SHP77 treated with DMSO at 0.1 percent for 48 hours (cell line): ENCODE data around the gene GTF3C5.
"Not testable (repeated sequence)": the region's sequence is repeated elsewhere in the genome, so short reads cannot be mapped to it uniquely, and the experiment has no call there.

Experiments used
- DNase-seq: peaks from one replicate; lab custom pipeline; 2025; lab: John Stamatoyannopoulos, UW

The GTF3C5 gene, protein sequence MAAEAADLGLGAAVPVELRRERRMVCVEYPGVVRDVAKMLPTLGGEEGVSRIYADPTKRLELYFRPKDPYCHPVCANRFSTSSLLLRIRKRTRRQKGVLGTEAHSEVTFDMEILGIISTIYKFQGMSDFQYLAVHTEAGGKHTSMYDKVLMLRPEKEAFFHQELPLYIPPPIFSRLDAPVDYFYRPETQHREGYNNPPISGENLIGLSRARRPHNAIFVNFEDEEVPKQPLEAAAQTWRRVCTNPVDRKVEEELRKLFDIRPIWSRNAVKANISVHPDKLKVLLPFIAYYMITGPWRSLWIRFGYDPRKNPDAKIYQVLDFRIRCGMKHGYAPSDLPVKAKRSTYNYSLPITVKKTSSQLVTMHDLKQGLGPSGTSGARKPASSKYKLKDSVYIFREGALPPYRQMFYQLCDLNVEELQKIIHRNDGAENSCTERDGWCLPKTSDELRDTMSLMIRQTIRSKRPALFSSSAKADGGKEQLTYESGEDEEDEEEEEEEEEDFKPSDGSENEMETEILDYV

GRCh38 chr9:133030317-133031129 is at the start of gene GTF3C5:
GTF3C5 (plus strand) TSS chr9:133030997; CDS start chr9:133031012, 15 bp downstream.
- peak; percentile 98 for DNase-seq

- no peak for DNase-seq
Observed at GRCh38 chr9:132982458-132982857, 48.3 kb upstream of the GTF3C5 start.

GRCh38 chr9:132983491-132984201 is 47.2 kb upstream of the GTF3C5 start:
- no peak for DNase-seq

DNA sequence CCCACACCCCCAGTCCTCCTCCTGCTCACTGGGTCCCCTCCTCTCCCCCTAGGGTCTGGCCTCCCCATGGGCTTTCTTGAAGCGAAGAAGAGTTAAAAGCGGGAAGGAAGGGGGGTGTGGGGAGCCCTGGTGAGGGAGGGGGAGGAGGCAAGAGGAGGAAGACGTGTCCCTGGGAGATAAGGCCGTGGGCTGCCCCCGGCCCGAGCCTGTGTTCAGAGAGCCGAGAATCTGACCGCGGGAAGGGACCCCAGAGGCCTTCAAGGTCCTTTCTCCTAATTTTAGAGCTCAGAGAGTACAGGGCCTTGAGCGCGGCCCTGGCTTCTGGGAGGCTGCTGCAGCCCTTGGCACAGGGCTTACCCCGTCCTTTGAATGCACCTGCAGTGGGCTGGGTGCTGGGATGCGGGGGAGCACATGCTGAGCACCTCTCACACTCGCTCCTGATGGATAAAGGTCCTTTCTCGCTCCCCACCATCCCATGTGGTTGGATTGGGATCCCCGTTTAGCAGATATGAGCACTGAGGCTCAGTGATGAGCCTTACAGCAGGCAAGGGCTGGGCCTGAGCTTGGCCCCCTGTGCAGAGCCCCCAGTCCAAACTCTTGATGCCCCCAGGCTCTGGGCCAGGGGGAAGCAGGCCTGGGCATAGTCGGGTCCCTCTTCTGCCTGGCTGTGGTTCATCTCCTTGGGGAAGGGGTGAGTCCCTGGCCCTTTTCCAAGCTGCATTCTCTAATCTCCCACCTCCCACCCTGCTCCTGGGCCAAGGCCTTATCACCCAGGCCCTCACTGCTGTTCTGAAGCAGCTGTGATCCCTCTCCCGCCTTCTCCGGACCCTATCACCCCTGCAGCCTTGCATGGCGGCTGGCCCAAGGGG is 46.4 kb upstream of the GTF3C5 start:
- DNase-seq, result no peak

DNA sequence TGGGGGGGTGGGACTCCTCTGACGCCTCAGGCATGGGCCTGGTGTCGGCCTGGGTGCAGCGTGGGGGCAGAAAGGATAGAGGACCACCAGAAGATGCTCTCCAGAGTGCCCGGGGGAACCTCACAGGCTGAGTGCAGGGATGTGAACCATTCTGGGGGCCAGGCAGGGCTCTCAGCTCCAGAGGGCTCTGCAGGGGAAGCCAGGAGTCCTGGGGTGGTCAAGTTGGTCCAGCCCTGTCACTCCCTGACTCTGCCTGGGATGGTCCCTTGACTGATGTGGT is 45.8 kb upstream of the GTF3C5 start:
- DNase-seq, result no peak

- no peak for DNase-seq
Observed at GRCh38 chr9:132985489-132985888, 45.3 kb upstream of the GTF3C5 start.

DNA sequence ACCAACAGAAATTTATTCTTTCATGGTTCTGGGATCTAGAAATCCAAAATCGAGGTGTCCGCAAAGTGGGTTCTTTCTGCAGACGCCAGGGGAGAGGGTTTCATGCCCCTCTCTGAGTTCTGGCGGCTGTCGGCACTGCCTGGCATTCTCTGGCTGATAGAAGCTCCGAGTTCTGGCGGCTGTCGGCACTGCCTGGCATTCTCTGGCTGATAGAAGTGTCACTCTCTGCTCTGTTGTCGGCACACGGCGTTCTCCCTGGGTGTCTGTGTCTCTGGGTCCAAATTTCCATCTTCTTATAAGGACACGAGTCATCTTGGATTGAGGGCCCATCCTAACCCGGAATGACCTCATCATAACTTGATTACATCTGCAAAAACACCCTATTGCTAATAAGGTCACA is 44.7 kb upstream of the GTF3C5 start:
- no peak for DNase-seq

DNA sequence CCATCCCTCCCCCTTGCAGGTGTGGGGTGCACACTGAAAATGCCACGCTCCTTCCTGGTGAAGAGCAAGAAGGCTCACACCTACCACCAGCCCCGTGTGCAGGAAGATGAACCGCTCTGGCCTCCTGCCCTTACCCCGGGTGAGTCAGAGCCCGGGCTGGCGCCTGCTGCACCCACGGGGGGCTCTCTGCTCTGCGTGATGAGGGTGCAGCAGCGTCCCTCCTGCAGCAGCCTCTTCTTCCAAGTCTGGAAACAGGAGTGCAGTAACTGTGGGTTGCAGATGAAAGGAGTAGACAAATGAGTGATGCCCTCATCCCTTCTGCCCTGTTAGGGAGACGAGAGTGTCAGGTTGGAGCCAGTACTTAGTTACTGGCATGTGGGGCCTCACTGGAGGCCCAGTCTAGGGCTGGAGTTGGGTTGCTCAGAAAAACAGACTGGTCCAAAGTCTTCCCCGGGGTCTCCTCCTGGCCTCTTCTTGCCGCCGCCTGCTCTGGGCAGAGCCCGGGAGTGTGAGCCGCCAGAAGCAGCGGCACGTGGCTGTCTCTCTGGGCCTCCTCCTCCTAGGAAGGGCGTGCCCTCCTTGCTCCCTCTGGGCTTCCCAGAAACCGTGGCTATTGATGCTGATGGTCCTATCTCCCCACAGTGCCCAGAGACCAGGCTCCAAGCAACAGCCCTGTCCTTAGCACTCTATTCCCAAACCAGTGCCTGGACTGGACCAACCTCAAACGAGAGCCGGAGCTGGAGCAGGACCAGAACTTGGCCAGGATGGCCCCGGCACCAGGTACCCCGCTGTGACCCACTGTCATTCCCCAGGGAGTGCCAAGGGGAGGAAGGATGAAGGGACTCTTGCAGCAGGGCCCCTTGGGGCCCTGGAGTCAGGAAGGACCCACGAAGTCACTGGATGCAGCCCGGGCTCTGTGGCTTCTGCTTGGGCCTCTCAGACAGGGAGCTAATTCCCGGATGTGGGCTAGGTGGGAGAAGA is 43.9 kb upstream of the GTF3C5 start:
- DNase-seq, result no peak

DNA sequence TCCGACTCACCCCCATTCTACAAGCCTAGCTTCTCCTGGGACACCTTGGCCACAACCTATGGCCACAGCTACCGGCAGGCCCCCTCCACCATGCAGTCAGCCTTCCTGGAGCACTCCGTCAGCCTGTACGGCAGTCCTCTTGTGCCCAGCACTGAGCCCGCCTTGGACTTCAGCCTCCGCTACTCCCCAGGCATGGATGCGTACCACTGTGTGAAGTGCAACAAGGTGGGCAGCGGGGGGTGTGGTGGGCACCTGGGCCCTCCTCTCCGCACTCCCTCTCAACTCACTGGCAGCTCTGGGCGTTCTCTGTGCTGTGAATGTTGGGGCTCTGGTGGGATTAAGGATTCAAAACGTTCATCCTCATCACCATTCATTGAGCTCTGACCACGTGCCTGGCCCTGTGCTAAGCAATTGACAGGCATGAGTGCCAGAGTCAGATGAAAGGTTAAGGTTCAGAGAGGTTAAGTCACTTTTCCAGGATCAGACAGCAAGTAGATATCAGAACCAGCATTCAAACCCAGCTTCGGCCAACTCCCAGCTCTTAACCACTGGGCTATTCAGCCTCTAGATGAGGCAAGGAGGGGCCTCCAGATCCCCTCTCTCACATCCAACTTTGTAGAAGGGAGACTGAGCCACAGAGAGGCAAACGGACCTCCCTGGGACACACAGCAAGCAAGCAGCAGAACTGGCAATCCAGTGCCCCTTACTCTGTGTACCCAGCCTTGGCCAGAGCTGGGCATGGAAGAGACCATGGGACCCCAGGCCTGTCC is 42.4 kb upstream of the GTF3C5 start:
- DNase-seq, result no peak

DNA sequence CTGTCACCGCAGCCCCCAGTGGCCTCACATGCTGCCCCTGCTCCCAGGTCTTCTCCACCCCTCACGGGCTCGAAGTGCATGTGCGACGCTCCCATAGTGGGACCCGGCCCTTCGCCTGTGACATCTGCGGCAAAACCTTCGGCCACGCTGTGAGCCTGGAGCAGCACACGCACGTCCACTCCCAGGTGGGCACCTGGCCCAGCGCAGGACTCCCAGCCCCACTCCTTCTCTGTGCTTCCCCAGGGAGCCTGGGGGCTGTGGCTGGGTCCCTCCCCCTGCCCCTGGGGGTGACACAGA is 41.8 kb upstream of the GTF3C5 start:
- no peak for DNase-seq

GRCh38 chr9:132989414-132989996 is 41.3 kb upstream of the GTF3C5 start:
- DNase-seq, result no peak

- not testable (repeated sequence) for DNase-seq
Observed at GRCh38 chr9:132989998-132990557, 40.7 kb upstream of the GTF3C5 start.

GRCh38 chr9:132990781-132991180 is 40.0 kb upstream of the GTF3C5 start:
- no peak for DNase-seq

DNA sequence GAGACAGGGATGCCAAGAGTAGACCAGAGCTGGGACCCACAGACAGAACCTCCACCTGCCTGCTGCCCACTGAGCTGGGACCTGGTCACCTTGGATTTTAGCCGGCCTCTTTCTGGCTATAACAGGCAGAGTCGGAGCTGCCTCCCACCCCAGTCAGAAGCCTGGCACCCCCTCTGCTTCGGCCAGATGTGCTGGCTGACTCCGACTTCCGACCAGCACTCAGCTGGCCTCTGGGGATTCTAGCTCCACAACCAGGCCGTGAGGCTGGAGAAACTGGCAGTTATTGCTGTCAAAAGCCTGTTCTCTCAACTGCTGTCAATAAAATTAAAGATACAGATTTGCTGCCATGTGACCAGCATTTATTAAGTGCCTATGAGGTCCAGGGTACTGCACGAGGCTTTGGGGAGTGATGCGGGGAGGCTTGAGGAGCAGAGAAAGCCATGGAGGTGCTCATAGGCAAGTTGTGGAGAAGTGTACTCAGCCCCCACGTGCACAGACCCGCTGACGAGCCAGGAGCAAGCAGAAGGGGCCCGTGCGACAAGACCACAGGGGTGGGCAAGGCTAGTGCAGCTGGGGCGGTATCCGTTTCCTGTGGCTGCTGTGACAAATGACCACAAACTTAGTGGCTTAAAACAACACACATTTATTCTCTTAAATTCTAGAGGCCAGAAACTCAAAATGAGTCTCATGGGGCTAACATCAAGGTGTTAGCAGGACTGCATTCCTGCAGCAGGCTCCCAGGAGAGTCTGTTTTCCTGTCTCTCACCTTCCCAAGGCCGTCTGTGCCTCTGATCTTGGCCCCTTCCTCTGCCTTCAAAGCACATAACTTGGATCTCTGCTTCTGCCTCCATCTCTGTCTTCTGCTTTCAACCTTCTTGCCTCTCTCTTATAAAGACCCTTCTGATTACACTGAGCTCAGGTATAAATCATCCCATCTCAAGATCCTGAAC is 39.2 kb upstream of the GTF3C5 start:
- no peak for DNase-seq

DNA sequence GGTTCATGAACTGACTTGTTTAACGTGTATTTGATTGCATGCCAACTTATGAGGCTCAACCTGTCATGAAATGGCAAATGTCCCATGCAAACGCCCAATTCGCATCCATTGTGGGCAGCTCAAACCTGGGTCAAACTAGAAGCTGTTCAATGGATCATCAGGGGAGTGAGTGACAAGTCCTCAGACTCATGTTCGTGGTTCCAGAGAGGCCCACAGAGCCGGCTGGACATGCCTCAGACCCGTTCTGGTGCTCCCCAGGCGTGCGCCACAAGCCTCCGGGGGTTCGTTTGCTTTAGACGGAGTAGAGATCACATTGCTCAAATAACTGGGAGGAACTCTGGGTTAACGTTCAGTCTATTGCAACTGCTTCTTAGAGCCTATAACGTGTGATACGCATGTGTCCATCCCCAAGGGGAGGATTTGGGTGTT is 37.3 kb upstream of the GTF3C5 start:
- DNase-seq, result no peak

DNA sequence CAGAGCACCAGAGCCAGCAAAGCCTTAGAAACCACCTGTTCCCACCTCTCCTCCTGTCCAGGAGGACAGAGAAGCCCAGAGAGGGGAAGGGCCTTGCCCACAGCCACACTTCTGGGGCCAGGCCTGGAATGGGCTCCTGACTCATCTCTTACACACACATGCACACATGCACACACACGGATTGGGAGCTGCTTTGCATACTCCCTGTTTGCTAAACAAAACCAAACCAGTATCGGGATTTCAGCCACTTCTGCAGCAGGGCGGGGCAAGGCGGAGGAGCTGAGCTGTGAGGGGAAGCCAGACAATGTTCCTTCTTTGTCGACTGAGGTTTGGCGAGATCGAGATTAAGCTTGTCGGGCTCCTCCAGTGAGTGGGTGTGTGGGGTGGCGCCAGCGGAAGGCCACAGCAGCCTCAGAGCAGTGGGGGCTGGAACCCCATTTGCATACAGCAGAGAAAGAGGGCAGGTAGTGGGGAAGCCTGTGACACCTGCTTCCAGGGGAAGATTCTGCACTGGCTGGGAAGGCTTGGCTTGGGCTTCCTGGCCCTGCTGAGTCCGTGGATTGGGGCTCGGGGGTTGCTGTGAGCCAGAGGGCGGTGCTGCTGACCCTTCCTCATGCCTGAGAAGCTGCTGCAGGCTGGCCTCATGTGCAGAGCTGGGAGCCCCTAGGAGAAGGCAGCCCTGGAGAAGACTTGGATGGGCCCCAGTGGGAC is 36.2 kb upstream of the GTF3C5 start:
- DNase-seq, result no peak

GRCh38 chr9:132995121-132995420 is 35.7 kb upstream of the GTF3C5 start:
- no peak for DNase-seq
